HCT116 (cell line): Measurements from ENCODE around the gene TYW1B.

Experiments
- ATF3 ChIP-seq: IDR thresholded peaks from 2 replicates; pipeline ENCODE4 v1.6.1; 2012
- CTCF ChIP-seq, 3 experiments: fragments of 200-600 bp in 1 of 3; sonication (generic) in 1 of 3; IDR thresholded peaks in 2 of 3; conservative IDR thresholded peaks in 1 of 3; 2 replicates each; pipeline ENCODE4 v1.5.1; 2012 to 2017; ENCODE audit warnings: low read depth in 2 of 3, low read length in 2 of 3, antibody characterized with exemption in 1 of 3, borderline replicate concordance in 1 of 3, control low read depth in 1 of 3, mild to moderate bottlenecking in 1 of 3, mixed read lengths in 1 of 3, mixed run types in 1 of 3, moderate library complexity in 1 of 3; ENCODE audit not compliant: insufficient read depth in 1 of 3
- EGR1 ChIP-seq: IDR thresholded peaks from 2 replicates; pipeline ENCODE4 v1.6.1; 2012; ENCODE audit warnings: low read depth
- ELF1 ChIP-seq: IDR thresholded peaks from 2 replicates; pipeline ENCODE4 v1.6.1; 2012; ENCODE audit warnings: low read depth, borderline replicate concordance
- EZH2 ChIP-seq: fragments of 200-600 bp; sonication (generic); IDR thresholded peaks from 2 replicates; pipeline ENCODE4 v1.6.1; 2017; ENCODE audit warnings: antibody characterized with exemption, mixed run types
- EZH2phosphoT487 ChIP-seq: fragments of 200-600 bp; IDR thresholded peaks from 2 replicates; pipeline ENCODE4 v1.6.1; 2018; ENCODE audit warnings: antibody characterized with exemption, borderline replicate concordance
- FOSL1 ChIP-seq: IDR thresholded peaks from 2 replicates; pipeline ENCODE4 v1.6.1; 2012; ENCODE audit warnings: low read depth
- JUND ChIP-seq: IDR thresholded peaks from 2 replicates; pipeline ENCODE4 v1.6.1; 2012
- MAX ChIP-seq: IDR thresholded peaks from 2 replicates; pipeline ENCODE4 v1.6.1; 2012
- POLR2A ChIP-seq: IDR thresholded peaks from 2 replicates; pipeline ENCODE4 v1.7.0; 2011; ENCODE audit warnings: borderline replicate concordance; ENCODE audit not compliant: insufficient read depth, insufficient read length; ENCODE audit errors: extremely low read depth
- POLR2AphosphoS5 ChIP-seq: IDR thresholded peaks from 2 replicates; pipeline ENCODE4 v1.6.1; 2011; ENCODE audit warnings: mild to moderate bottlenecking, low read depth, low read length, moderate library complexity
- REST ChIP-seq: IDR thresholded peaks from 2 replicates; pipeline ENCODE4 v1.6.1; 2012; ENCODE audit warnings: low read depth
- SIN3A ChIP-seq: IDR thresholded peaks from 2 replicates; pipeline ENCODE4 v1.6.1; 2012; ENCODE audit warnings: low read depth
- YY1 ChIP-seq: IDR thresholded peaks from 2 replicates; pipeline ENCODE4 v1.6.1; 2011; ENCODE audit warnings: low read length, low read depth, moderate library complexity, mild to moderate bottlenecking; ENCODE audit not compliant: insufficient replicate concordance; ENCODE audit errors: extremely low read depth

GRCh38 chr7:72538147-72538546 lies 289.9 kb downstream of the TYW1B start:
- TF ChIP-seq CTCF (IDR thresholded peaks at IDR 0.05 in 2 of 3, conservative IDR thresholded peaks at IDR 0.05 in 1 of 3; ENCODE audit: borderline replicate concordance in 1 of 3, insufficient read depth in 1 of 3, low read depth in 2 of 3, low read length in 2 of 3) = no peak
- TF ChIP-seq POLR2A = no peak
- TF ChIP-seq EGR1 = no peak
- no peak for TF ChIP-seq JUND
- no peak for TF ChIP-seq ELF1
- no peak for TF ChIP-seq YY1
- no peak for TF ChIP-seq ATF3
- no peak for TF ChIP-seq EZH2
- TF ChIP-seq EZH2phosphoT487 = no peak
- TF ChIP-seq SIN3A = no peak
- no peak for TF ChIP-seq REST
- TF ChIP-seq FOSL1 = no peak
- TF ChIP-seq POLR2AphosphoS5 = no peak
- no peak for TF ChIP-seq MAX
